GM12864 (cell line): ENCODE results near the gene KIF16B.

ENCODE experiments used
- DNase-seq: peaks from one replicate; pipeline ENCODE4 v3.0.0-alpha.2; 2011; ENCODE audit warnings: low read depth
- H3K4me3 ChIP-seq: 2 replicates; pipeline ENCODE4 v1.5.1; 2011; ENCODE audit warnings: mild to moderate bottlenecking, low read depth, low read length, control low read depth
- CTCF ChIP-seq: IDR thresholded peaks from 2 replicates; pipeline ENCODE4 v1.5.1; 2011; ENCODE audit warnings: low read depth, mild to moderate bottlenecking, moderate library complexity, low read length, control low read depth, inconsistent platforms; ENCODE audit errors: missing control alignments

KIF16B gene

GRCh38 chr20:16573001-16573965, at the start of gene KIF16B:
TSS of gene KIF16B (minus strand) at chr20:16573448. CDS start at chr20:16573275, 173 bp downstream.
- H3K4me3 ChIP-seq = peak within 1 kb of the TSS; percentile 74
- peak; percentile 2 for TF ChIP-seq CTCF
- peak; percentile 47 for DNase-seq

GRCh38 chr20:16622501-16622900, 49.3 kb upstream of the KIF16B start:
- DNase-seq = no peak
- H3K4me3 ChIP-seq = no peak overlapping the region
- no peak for TF ChIP-seq CTCF

GRCh38 chr20:16621435-16622141, 48.3 kb upstream of the KIF16B start:
- no peak for TF ChIP-seq CTCF
- no peak for DNase-seq
- H3K4me3 ChIP-seq = no peak overlapping the region

DNA sequence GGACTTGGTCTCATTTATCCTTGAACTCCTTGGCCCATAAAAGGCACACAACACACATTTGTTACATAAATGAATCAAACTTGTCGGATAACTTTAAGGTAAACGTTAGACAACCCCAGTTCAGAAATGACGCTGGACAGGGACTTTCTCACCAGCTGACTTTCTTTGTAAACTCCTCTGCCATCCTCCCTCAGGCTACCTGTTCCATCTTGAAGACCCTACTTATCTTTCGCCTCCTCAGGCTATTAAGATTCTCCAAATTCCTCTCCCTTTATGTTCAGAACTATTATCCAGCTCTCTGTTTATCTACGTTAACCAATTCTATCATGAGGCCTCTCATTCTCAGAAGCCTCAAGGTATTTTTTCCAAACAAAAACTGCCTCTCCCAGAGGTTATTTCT, 47.7 kb upstream of the KIF16B start:
- no peak for TF ChIP-seq CTCF
- no peak for DNase-seq
- no peak overlapping the region for H3K4me3 ChIP-seq

- no peak for DNase-seq
- TF ChIP-seq CTCF = no peak
Measured at GRCh38 chr20:16619953-16620352, 46.7 kb upstream of the KIF16B start.

DNA sequence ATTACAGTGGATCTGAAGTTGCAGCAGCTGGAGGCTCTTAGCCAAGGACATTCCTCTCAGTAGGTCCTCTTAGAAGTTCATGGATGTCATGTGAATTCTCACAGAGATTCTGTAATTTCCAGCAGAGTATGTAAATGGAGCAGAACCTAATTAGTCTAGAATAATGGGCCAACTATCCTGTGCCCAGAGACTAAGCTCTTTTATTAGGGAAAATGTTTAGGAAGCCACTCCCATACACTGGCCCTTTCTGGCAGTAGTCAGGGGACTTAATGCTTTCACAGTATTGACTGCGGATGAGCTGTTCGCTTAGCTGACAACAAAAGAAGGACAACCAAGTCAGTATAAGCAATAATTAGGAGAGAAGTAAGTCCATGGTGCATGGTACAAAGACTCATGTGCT, 43.8 kb upstream of the KIF16B start:
- no peak overlapping the region for H3K4me3 ChIP-seq
- TF ChIP-seq CTCF = no peak
- no peak for DNase-seq

More at GRCh38 chr20:16619953-16620352, 46.7 kb upstream of the KIF16B start:
- no peak overlapping the region for H3K4me3 ChIP-seq
